DOHH2 (cell line): ENCODE data around the gene TSC22D1.

Source experiments
- H3F3A ChIP-seq: fragments of 200-600 bp; sonication (generic), shearing (Covaris generic); 2 replicates; pipeline ENCODE4 v1.6.0; 2016; ENCODE audit warnings: antibody characterized with exemption, mild to moderate bottlenecking; ENCODE audit not compliant: control insufficient read depth, insufficient read depth
- H3K27ac ChIP-seq: fragments of 200-600 bp; sonication (generic); 2 replicates; pipeline ENCODE4 v1.5.1; 2014; ENCODE audit warnings: low read depth, mild to moderate bottlenecking, low read length, moderate library complexity
- H3K27me3 ChIP-seq: fragments of 200-600 bp; sonication (generic); 2 replicates; pipeline ENCODE4 v1.6.1; 2014; ENCODE audit warnings: mild to moderate bottlenecking, low read length, mixed read lengths; ENCODE audit not compliant: control insufficient read depth
- H3K36me3 ChIP-seq: fragments of 200-600 bp; sonication (generic); 2 replicates; pipeline ENCODE4 v1.6.1; 2014; ENCODE audit warnings: mild to moderate bottlenecking, low read length, moderate library complexity, mixed read lengths; ENCODE audit not compliant: control insufficient read depth
- H3K4me1 ChIP-seq: fragments of 200-600 bp; sonication (generic); 2 replicates; pipeline ENCODE4 v1.6.1; 2014; ENCODE audit warnings: mild to moderate bottlenecking, low read length, mixed read lengths; ENCODE audit not compliant: control insufficient read depth
- H3K4me2 ChIP-seq: fragments of 200-600 bp; sonication (generic); 2 replicates; pipeline ENCODE4 v1.6.0; 2014; ENCODE audit warnings: mild to moderate bottlenecking, low read length, moderate library complexity
- H3K4me3 ChIP-seq: fragments of 200-600 bp; sonication (generic); 2 replicates; pipeline ENCODE4 v1.5.1; 2014; ENCODE audit warnings: mild to moderate bottlenecking, low read length, mixed read lengths
- H3K79me2 ChIP-seq: fragments of 200-600 bp; sonication (generic); 2 replicates; pipeline ENCODE4 v1.6.1; 2014; ENCODE audit warnings: mild to moderate bottlenecking, low read length, mixed read lengths; ENCODE audit not compliant: control insufficient read depth
- H3K9me2 ChIP-seq: fragments of 200-600 bp; sonication (generic); replicated peaks from 2 replicates; pipeline ENCODE4 v1.6.1; 2014; ENCODE audit warnings: mild to moderate bottlenecking, low read length, mixed read lengths; ENCODE audit not compliant: control insufficient read depth
- H3K9me3 ChIP-seq: fragments of 200-600 bp; sonication (generic); 2 replicates; pipeline ENCODE4 v1.6.1; 2014; ENCODE audit warnings: antibody characterized with exemption, low read length, mixed read lengths; ENCODE audit not compliant: control insufficient read depth, insufficient read depth
- H4K20me1 ChIP-seq: fragments of 200-600 bp; sonication (generic); 2 replicates; pipeline ENCODE4 v1.6.0; 2014; ENCODE audit warnings: low read depth, mild to moderate bottlenecking, antibody characterized with exemption, low read length, moderate library complexity; ENCODE audit not compliant: control insufficient read depth, insufficient read depth
- EZH2phosphoT487 ChIP-seq: fragments of 200-600 bp; sonication (generic); IDR thresholded peaks from 2 replicates; pipeline ENCODE4 v1.6.1; 2017; ENCODE audit warnings: borderline replicate concordance, mild to moderate bottlenecking, antibody characterized with exemption, low read length, moderate library complexity, mixed read lengths
- TF ChIP-seq, protein P1 (sequence below): fragments of 200-600 bp; sonication (generic); IDR thresholded peaks from one replicate; pipeline ENCODE4 v1.5.1; 2014; ENCODE audit warnings: antibody characterized with exemption, mild to moderate bottlenecking, low read depth, low read length; ENCODE audit not compliant: poor library complexity, severe bottlenecking

The TSC22D1 gene

DNA sequence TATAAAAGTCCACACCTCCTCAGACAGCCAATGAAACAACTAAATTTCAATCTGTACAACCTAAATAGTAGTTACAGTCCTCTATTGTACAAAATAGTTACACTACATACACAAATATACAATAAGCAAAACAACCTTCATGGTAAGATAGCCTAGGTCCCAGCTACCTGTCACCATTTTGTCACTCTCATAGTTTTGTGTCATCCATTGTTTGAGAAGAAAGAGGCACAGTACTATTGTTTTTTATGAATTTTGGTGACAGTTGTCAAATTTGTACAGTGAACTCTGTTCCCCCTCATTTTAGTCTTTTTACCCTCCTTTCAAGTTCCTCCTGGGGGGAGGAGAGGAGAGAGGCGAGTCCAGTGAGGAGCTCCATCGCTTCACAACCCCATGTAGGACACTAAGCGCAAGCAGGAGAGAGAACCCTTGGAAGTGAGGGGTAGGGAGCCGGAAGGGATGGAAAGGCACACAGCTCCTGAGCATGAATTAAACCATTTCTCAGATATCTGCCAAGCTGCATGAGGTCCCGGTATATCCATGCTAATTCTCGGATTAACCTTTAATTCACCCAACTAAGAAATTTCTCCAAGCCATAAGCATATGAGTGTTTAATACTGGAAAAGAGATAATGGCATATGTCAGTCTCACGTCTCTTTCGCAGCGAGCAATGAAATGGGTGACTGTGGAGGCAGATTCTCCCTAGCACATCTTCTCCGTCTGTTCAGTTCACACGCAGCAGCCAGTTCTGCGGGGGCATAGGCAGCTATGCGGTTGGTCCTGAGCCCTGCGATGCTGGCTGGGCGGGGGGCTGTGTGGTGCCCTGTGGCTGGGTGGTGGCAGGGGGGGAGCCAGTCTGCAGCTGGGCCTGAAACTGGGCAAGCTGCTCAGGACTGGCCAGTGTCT lies 142.0 kb downstream of the TSC22D1 start:
- Histone ChIP-seq H3K4me3 (peak overlapping the region; percentile 93), H3K27ac (no peak overlapping the region; the same call in 1 of the 2 replicates), H3K36me3 (peaks cover 38% of the 10 kb centered on the region), H3K4me1 (peaks cover 33% of the 10 kb centered on the region), H3F3A (peaks cover 43% of the 10 kb centered on the region), H3K9me2 (no peaks in the 10 kb centered on the region), H3K9me3 (no peaks in the 10 kb centered on the region), H3K27me3 (no peaks in the 10 kb centered on the region), H4K20me1 (peaks cover 13% of the 10 kb centered on the region), H3K79me2 (peaks cover 28% of the 10 kb centered on the region), H3K4me2 (peak overlapping the region; percentile 80)
- TF ChIP-seq, protein P1, sequence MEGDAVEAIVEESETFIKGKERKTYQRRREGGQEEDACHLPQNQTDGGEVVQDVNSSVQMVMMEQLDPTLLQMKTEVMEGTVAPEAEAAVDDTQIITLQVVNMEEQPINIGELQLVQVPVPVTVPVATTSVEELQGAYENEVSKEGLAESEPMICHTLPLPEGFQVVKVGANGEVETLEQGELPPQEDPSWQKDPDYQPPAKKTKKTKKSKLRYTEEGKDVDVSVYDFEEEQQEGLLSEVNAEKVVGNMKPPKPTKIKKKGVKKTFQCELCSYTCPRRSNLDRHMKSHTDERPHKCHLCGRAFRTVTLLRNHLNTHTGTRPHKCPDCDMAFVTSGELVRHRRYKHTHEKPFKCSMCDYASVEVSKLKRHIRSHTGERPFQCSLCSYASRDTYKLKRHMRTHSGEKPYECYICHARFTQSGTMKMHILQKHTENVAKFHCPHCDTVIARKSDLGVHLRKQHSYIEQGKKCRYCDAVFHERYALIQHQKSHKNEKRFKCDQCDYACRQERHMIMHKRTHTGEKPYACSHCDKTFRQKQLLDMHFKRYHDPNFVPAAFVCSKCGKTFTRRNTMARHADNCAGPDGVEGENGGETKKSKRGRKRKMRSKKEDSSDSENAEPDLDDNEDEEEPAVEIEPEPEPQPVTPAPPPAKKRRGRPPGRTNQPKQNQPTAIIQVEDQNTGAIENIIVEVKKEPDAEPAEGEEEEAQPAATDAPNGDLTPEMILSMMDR: no peak
- no peak for TF ChIP-seq EZH2phosphoT487

DNA sequence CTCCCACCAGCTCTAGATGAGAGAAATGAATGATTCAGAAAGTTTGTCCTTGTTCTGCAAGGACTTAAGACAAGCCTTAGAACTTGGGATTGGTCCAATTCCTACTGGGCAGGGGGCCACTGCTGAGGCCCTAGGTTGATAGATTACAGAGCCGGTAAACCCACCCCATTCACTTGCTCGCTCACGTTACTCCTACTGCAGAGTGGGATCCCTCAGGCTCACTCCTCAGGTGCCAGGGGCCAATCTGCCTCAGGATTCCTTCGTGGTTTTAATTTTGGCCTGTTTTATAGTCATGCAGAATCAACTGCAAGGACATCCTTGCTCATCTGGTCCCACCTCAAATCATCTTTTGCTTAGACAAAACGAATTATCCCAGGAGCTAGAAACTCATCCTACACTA lies 143.5 kb downstream of the TSC22D1 start:
- H3K9me3 ChIP-seq: no peaks in the 10 kb centered on the region
- no peak overlapping the region for H3K27ac ChIP-seq
- no peak overlapping the region for H3K4me2 ChIP-seq
- H4K20me1 ChIP-seq: peaks cover 13% of the 10 kb centered on the region
- H3K4me3 ChIP-seq: no peak overlapping the region
- H3K4me1 ChIP-seq: peaks cover 22% of the 10 kb centered on the region
- H3F3A ChIP-seq: peaks cover 41% of the 10 kb centered on the region
- no peak for TF ChIP-seq EZH2phosphoT487
- TF ChIP-seq, protein P1: no peak
- peaks cover 38% of the 10 kb centered on the region for H3K36me3 ChIP-seq
- H3K27me3 ChIP-seq: no peaks in the 10 kb centered on the region
- no peaks in the 10 kb centered on the region for H3K9me2 ChIP-seq
- H3K79me2 ChIP-seq: peaks cover 28% of the 10 kb centered on the region

DNA sequence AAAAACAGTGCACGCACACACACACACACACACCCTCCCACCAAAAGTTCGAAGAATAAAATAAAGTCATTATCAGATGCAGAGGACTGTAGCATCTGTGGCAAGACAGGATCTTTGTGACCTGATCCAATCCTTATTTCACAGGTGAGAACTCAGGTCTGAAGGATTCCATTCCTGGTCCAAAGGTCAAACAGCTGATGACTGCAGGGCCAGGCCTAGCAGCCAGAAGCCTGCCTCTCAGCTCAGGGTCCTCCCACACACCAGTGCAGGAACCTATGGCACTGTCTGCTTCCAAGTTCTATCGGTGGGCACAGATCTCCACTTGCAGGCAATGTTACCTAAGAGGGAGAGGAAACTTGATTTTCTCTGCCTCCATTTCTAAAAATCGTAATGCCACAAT lies 145.0 kb downstream of the TSC22D1 start:
- no peak overlapping the region for H3K4me3 ChIP-seq
- H3F3A ChIP-seq: peaks cover 36% of the 10 kb centered on the region
- no peaks in the 10 kb centered on the region for H3K9me3 ChIP-seq
- TF ChIP-seq, protein P1: no peak
- no peak for TF ChIP-seq EZH2phosphoT487
- no peak overlapping the region for H3K4me2 ChIP-seq
- H3K27ac ChIP-seq: no peak overlapping the region
- H3K27me3 ChIP-seq: no peaks in the 10 kb centered on the region
- peaks cover 34% of the 10 kb centered on the region for H3K36me3 ChIP-seq
- peaks cover 22% of the 10 kb centered on the region for H3K79me2 ChIP-seq
- no peaks in the 10 kb centered on the region for H3K9me2 ChIP-seq
- H4K20me1 ChIP-seq: peaks cover 13% of the 10 kb centered on the region
- H3K4me1 ChIP-seq: peaks cover 17% of the 10 kb centered on the region
